Endothelial cell of umbilical vein (primary cell): ENCODE results near the gene NXN. TPM values are rescaled to one million over a fixed set of nuclear protein-coding genes. Genes with fewer than 3 reads are reported as not detected.

Source experiments
- BruUV-seq: library from RNA; stranded (reverse); fragments of 400-500 nt; replicated peaks from 2 replicates; lab custom pipeline; 2021; lab: Mats Ljungman, UMichigan
- CTCF ChIA-PET: fragments of 300-600, 350-600 bp; sonication (Branson Sonifier 250); formaldehyde crosslinking; loops from one replicate; lab custom pipeline; 2021; ENCODE audit warnings: antibody characterized with exemption, inconsistent platforms; lab: Charles Lee
- POLR2A ChIA-PET: fragments of 300-600, 350-600 bp; sonication (Branson Sonifier 250); formaldehyde crosslinking; loops from one replicate; lab custom pipeline; 2021; ENCODE audit warnings: antibody characterized with exemption, inconsistent platforms; lab: Charles Lee
- DNase-seq: peaks from one replicate; pipeline ENCODE4 v3.0.0-alpha.2; 2011; ENCODE audit warnings: low read depth, low spot score
- FAIRE-seq: peaks from 2 replicates; lab custom pipeline; 2011; peaks lifted over from hg19 to GRCh38; lab: Jason Lieb, UNC
- H2AFZ ChIP-seq: 2 replicates; pipeline ENCODE4 v1.6.0; 2012; ENCODE audit warnings: low read depth, low read length, control low read depth, inconsistent platforms
- H3K27ac ChIP-seq: 2 replicates; pipeline ENCODE4 v1.5.1; 2011; ENCODE audit warnings: low read depth, mild to moderate bottlenecking, control low read depth, low read length, moderate library complexity; ENCODE audit not compliant: insufficient read depth
- H3K27me3 ChIP-seq, 2 experiments: 2 replicates each; pipeline versions ENCODE4 v1.6.0 to v1.6.1; 2011; ENCODE audit warnings: low read length in 2 of 2, mixed read lengths in 1 of 2; ENCODE audit not compliant: control insufficient read depth in 2 of 2, insufficient read depth in 2 of 2
- H3K36me3 ChIP-seq, 2 experiments: 2 replicates in 1 of 2; 3 replicates in 1 of 2; pipeline ENCODE4 v1.5.1; 2011; ENCODE audit warnings: low read length in 2 of 2, mild to moderate bottlenecking in 1 of 2, moderate library complexity in 1 of 2; ENCODE audit not compliant: control insufficient read depth in 2 of 2, insufficient read depth in 2 of 2; ENCODE audit errors: extremely low read depth in 1 of 2
- H3K4me1 ChIP-seq: 3 replicates; pipeline ENCODE4 v1.5.1; 2011; ENCODE audit warnings: mild to moderate bottlenecking, low read length; ENCODE audit not compliant: control insufficient read depth, insufficient read depth; ENCODE audit errors: extremely low read depth
- H3K4me2 ChIP-seq: 2 replicates; pipeline ENCODE4 v1.6.1; 2011; ENCODE audit warnings: low read length, control low read depth, mixed read lengths; ENCODE audit not compliant: insufficient read depth
- H3K4me3 ChIP-seq, 3 experiments: fragments of 200-600 bp in 1 of 3; sonication (generic), shearing (Covaris generic) in 1 of 3; replicated peaks in 1 of 3; 2 replicates each; pipeline ENCODE4 v1.5.1; 2011 to 2016; ENCODE audit warnings: control low read depth in 3 of 3, low read length in 3 of 3, mild to moderate bottlenecking in 2 of 3, inconsistent platforms in 1 of 3, low read depth in 1 of 3, moderate library complexity in 1 of 3; ENCODE audit not compliant: insufficient read depth in 1 of 3
- H3K79me2 ChIP-seq: 2 replicates; pipeline ENCODE4 v1.6.0; 2012; ENCODE audit warnings: low read length, inconsistent platforms; ENCODE audit not compliant: control insufficient read depth, insufficient read depth
- H3K9ac ChIP-seq: replicated peaks from 2 replicates; pipeline ENCODE3; 2011; ENCODE audit warnings: low read length, control low read depth; ENCODE audit not compliant: insufficient read depth; ENCODE audit errors: extremely low read depth
- H3K9me1 ChIP-seq: replicated peaks from 3 replicates; pipeline ENCODE4 v1.6.0; 2011; ENCODE audit warnings: mild to moderate bottlenecking, low read length; ENCODE audit not compliant: control insufficient read depth, insufficient read depth; ENCODE audit errors: extremely low read depth
- H3K9me3 ChIP-seq: replicated peaks from 2 replicates; pipeline ENCODE4 v1.5.1; 2012; ENCODE audit warnings: low read length, inconsistent platforms; ENCODE audit not compliant: control insufficient read depth, insufficient read depth
- H4K20me1 ChIP-seq: replicated peaks from 2 replicates; pipeline ENCODE3; 2011; ENCODE audit warnings: mild to moderate bottlenecking, low read length; ENCODE audit not compliant: control insufficient read depth, insufficient read depth; ENCODE audit errors: extremely low read depth
- CTCF ChIP-seq, 2 donors: IDR thresholded peaks; 1 replicate in 1 of 2; 2 replicates in 1 of 2; pipeline ENCODE4 v1.5.1; 2011; ENCODE audit warnings: low read length in 2 of 2, mild to moderate bottlenecking in 2 of 2, moderate library complexity in 2 of 2, control low read depth in 1 of 2, inconsistent platforms in 1 of 2, low read depth in 1 of 2; ENCODE audit not compliant: insufficient read depth in 1 of 2; ENCODE audit errors: extremely low read depth in 1 of 2
- EZH2 ChIP-seq: IDR thresholded peaks from 2 replicates; pipeline ENCODE4 v1.6.1; 2012; ENCODE audit warnings: borderline replicate concordance, low read depth, mild to moderate bottlenecking, moderate library complexity, low read length, inconsistent platforms; ENCODE audit not compliant: severe bottlenecking
- FOS ChIP-seq: IDR thresholded peaks from 2 replicates; pipeline ENCODE4 v1.6.1; 2011; ENCODE audit warnings: mild to moderate bottlenecking, low read length, moderate library complexity, borderline replicate concordance; ENCODE audit not compliant: insufficient read depth
- GATA2 ChIP-seq: IDR thresholded peaks from 2 replicates; pipeline ENCODE4 v1.7.0; 2011; ENCODE audit warnings: low read depth, mild to moderate bottlenecking, moderate library complexity, mixed read lengths, low read length; ENCODE audit not compliant: insufficient read length, insufficient read depth
- JUN ChIP-seq: IDR thresholded peaks from 2 replicates; pipeline ENCODE4 v1.6.1; 2011; ENCODE audit warnings: borderline replicate concordance, low read depth; ENCODE audit not compliant: insufficient read length, insufficient read depth
- MAX ChIP-seq: IDR thresholded peaks from 2 replicates; pipeline ENCODE4 v1.6.1; 2011; ENCODE audit not compliant: insufficient read depth, insufficient read length
- MYC ChIP-seq: IDR thresholded peaks from one replicate; pipeline ENCODE4 v1.6.1; 2011; ENCODE audit warnings: mild to moderate bottlenecking, low read depth, low read length
- POLR2A ChIP-seq: IDR thresholded peaks from 2 replicates; pipeline ENCODE4 v1.6.1; 2012; ENCODE audit warnings: low read depth, mild to moderate bottlenecking, control low read depth, low read length
- POLR2AphosphoS5 ChIP-seq: IDR thresholded peaks from 2 replicates; pipeline ENCODE4 v1.6.1; 2012; ENCODE audit warnings: low read depth, mild to moderate bottlenecking, control low read depth, low read length, moderate library complexity; ENCODE audit not compliant: insufficient read depth
- dilution Hi-C: fragments of 300-500 bp; cut with MboI; formaldehyde crosslinking; loops from one replicate; pipeline ENCODE4 v1.15.0; 2019; ENCODE audit warnings: low sequenced_read_pairs; ENCODE audit not compliant: extremely low pct_ligation_motif_present
- intact Hi-C: fragments of 100-400 bp; cut with micrococcal nuclease; formaldehyde crosslinking; loops from one replicate; pipeline ENCODE4 v1.10.0; 2022
- polyA plus RNA-seq, 4 experiments: library from polyadenylated mRNA; depleted of rRNA in 3 of 4; stranded (reverse) in 3 of 4; unstranded in 1 of 4; fragments of >200 nt; gene quantifications; 2 replicates each; pipeline versions ENCODE4 v1.2.1 to v1.2.3, GENCODE V29; 2011 to 2012; ENCODE audit warnings: missing spikeins in 1 of 4
- total RNA-seq: library from RNA; stranded (reverse); gene quantifications from 2 replicates; pipeline ENCODE4 v1.2.3, GENCODE V29; 2021

Gene NXN
- total and polyA plus RNA-seq, 2 donors (not counting 3 experiments of a cell fraction or from before 2014, with no cell fraction given), result 69.5 to 77.3 TPM

- DNase-seq (peak; percentile 23), FAIRE-seq (no peak)
- BruUV-seq, result no TSS peak
- Histone ChIP-seq H2AFZ (no peak overlapping the region), H3K79me2 (no peaks in the 10 kb centered on the region), H3K36me3 (no peaks in the 10 kb centered on the region), H3K27ac (no peak overlapping the region), H3K4me1 (peaks cover 3% of the 10 kb centered on the region), H3K4me3 (no peak overlapping the region), H3K4me2 (no peak overlapping the region), H3K9ac (no peak overlapping the region), H3K9me1 (no peaks in the 10 kb centered on the region), H4K20me1 (no peaks in the 10 kb centered on the region), H3K27me3 (no peaks in the 10 kb centered on the region), H3K9me3 (no peaks in the 10 kb centered on the region)
- POLR2A ChIA-PET, result no interaction called here
- TF ChIP-seq GATA2, result no peak
- TF ChIP-seq JUN, result no peak
- no peak for TF ChIP-seq MYC
- TF ChIP-seq FOS, result no peak
- no peak for TF ChIP-seq EZH2
- no peak for TF ChIP-seq POLR2A
- TF ChIP-seq CTCF (IDR thresholded peaks at IDR 0.05; ENCODE audit: extremely low read depth in 1 of 2, insufficient read depth in 1 of 2, low read depth in 1 of 2, low read length in 2 of 2), result no peak
- TF ChIP-seq POLR2AphosphoS5, result no peak
- TF ChIP-seq MAX, result no peak
- CTCF ChIA-PET, result interaction anchor here (1.7 to 2.1 kb wide), 2 partner anchors 8 to 93 kb away, joined by 5 to 6 read pairs; no protein-coding TSS in a partner anchor
- intact Hi-C loops (no loop called here), dilution Hi-C loops (no loop called here)
These were observed 91.9 kb downstream of the NXN start for GRCh38 chr17:887551-888209.
